GM19023 (cell line): ENCODE measurements around the gene ZNF584.
"Not testable (repeated sequence)": the region's sequence is repeated elsewhere in the genome, so short reads cannot be mapped to it uniquely, and the experiment has no call there.

Experiments used
- ATAC-seq: cut with Tn5 transposase; IDR thresholded peaks from one replicate; pipeline ENCODE4 v1.9.1; 2021; ENCODE audit warnings: mild to moderate bottlenecking, moderate library complexity; ENCODE audit not compliant: unreplicated experiment

Gene ZNF584

DNA sequence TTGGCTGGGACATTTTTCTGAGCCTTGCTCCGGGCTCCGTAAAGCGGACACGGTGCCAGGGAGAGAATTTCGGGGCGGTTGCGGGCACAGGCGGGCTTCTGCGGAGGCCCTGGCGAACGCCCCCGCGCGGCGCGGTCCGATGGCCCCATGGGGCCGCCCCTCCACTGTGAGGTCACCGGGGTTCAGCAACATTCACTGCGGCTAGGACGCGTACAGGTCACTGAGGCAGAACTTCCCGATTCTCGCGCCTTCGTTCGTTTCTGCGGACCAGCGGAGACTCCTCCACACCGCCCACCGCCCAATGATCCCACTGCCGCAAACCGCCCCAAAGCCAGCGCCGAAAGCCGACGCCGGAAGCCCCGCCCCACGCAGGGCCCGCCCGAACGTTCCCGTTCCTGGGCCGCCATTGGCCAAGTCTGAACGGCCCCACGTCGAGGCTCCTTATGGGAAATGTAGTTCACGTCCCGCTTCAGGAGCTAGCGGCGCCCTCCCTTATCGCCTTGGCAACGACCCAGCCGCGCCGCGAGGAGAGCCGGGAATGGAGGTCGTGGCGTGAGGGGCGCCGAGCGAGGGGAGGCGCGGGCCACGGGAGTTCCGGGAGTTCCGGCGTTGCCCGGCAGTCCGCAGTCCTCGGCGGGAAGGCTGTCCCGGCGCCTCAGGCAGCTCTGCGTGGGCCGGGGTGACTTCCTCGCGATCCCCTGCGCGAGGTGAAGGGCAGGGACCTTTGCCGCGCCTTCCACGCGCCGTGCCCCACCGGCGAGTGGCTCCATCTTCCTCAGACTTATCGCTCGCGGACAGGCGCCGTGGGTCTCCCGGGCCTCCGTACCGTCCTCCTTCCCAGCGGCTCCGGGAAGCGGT is at the start of gene ZNF584:
Gene ZNF584 (plus strand): TSS at position 498 of the 858 bp plus-strand sequence. CDS start 499 bp downstream, outside the sequence.
- peak; percentile 90 for ATAC-seq

DNA sequence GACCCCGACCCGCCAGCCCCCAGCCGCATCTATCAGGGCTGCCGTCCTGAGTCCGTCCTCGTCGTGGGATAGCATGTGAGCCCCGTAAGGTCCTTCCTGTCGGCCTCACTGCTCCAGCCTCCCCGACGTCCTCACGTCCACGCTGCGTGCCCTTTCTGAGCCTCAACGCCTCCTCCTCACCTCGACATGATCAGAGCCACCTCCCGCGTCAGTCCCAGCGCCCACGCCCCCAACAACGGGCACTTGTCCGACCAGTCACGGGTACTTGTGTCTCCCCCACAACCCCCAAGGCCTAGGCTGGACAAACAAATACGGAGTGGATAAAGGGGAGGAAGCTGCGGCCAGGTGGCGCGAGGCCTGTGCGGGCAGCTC is 46.6 kb upstream of the ZNF584 start:
- peak; percentile 17 for ATAC-seq

DNA sequence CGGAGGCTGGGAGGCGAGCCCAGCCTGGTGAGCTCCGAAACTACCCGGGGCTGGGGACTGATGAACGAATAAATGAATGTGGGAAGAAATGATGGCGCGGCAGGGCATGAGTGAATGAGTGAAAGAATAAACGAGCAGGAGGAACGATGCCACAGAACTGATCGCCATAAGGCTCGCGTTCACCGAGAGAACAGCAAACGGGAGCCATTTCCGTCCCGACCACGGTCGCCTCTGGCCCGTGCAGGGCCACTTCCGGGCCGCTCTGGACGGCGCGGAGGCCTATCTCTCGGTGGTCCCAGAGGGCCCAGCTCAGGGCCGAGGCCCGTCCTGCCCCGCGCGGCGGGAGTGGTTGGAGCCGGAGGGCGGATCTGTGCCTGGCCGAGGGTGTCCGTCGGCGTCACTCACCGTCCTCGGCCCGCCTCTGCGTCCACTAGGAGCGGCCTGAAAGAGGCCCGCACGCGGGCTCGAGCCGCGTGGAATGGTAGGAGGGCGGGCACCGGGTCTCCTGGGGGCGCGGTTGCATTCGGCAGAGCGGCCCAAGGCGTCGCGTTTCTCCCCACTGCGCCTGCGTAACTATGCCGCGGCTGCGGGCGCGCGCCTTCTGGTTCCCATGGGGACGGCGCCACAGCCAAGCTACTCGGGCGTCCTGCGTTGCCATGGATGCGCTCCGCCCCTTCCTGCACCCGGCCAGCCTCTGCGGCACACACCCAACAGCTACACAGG is 46.0 kb upstream of the ZNF584 start, which contains the start of gene ZNF497:
Gene ZNF497 (minus strand): TSS at position 480 of the 723 bp plus-strand sequence. CDS start 5,116 bp downstream, outside the sequence.
- peak; percentile 83 for ATAC-seq

DNA sequence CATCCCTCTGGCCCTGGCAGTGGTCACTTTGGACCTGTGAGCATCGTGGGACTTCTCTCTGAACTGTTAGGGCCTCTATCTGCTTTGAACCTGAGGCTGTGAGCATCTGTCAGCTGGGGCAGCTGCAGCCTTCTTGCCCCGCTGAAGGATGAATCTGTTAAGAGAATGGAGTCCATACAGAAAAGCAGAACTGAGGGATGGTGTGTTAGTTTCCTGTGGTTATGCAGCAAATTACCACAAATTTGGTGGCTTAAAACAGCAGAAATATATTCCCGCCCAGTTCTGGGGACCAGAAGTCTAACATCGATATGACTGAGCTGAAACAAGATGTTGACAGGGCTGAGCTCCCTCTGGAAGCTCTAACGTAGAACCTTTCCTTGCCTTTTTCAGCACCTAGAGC is 44.3 kb upstream of the ZNF584 start:
- ATAC-seq = no peak

DNA sequence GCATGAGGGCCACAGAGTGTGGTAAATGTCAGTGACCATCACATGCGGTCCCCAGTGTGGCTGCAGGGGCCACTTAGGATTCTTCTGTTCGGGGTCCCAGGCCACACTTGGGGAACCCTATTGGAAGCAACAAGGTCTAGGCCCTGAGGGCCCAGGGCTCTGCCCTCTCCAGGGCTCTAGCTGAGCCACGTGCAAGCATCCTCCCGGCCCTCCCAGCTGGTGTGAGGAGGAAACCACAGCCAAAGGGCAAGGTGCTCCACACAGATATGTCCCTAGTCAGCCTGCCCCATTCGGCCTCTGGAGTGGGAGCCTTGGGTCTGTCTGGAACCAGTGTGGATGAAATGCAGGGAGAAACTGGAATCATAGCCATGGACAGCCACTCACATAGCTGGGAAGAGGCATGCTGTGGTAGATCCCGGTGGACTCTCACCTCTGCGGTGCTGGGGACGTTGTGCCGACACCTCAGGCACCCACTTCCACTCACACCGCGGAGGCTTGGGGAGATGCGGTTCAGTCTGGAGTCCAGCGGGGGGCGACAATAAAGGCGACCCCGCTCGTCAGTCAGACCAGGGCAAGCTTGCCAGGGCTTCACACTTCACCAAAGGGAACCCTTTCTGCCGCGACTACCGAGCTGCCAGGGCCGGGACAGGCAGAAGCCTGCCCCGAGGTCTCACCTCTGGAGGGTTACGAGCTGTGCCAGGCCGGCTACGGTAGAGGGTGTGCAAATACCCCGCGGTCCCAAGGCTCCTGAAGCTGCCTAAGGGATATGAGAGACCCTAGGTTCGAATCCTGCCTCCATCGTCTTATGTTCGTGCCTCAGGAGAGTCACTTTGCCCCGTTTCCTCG is 41.6 kb upstream of the ZNF584 start:
- no peak for ATAC-seq

DNA sequence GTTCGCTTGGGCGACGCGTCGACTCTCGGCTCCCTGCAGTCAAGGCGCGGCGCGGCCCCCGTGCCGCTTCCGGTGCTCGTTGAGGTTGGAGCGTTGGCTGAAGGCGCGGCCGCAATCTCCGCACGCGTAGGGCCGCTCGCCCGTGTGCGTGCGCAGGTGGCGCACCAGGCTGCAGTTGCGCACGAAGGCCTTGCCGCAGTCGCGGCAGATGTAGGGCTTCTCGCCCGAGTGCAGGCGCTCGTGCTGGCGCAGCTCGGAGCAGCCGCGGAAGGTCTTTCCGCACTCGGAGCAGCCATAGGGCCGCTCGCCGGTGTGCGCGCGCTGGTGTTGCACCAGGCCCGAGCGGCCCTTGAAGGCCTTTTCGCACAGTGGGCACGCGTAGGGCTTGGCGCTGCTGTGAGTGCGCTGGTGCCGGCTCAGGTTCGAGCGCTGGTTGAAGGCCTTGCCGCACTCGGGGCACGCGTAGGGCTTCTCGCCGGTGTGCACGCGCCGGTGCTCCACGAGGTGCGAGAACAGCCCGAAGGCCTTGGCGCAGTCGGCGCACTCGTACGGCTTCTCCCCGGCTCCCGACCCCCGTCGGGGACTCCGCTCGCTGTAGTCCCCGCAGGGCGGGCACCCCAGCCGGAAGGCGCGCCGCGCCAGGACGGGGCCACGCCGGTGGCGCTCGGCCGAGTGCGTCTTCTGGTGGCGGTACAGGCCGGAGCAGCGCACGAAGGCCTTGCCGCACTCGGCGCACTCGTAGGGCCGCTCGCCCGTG is 40.6 kb upstream of the ZNF584 start:
- ATAC-seq = no peak

DNA sequence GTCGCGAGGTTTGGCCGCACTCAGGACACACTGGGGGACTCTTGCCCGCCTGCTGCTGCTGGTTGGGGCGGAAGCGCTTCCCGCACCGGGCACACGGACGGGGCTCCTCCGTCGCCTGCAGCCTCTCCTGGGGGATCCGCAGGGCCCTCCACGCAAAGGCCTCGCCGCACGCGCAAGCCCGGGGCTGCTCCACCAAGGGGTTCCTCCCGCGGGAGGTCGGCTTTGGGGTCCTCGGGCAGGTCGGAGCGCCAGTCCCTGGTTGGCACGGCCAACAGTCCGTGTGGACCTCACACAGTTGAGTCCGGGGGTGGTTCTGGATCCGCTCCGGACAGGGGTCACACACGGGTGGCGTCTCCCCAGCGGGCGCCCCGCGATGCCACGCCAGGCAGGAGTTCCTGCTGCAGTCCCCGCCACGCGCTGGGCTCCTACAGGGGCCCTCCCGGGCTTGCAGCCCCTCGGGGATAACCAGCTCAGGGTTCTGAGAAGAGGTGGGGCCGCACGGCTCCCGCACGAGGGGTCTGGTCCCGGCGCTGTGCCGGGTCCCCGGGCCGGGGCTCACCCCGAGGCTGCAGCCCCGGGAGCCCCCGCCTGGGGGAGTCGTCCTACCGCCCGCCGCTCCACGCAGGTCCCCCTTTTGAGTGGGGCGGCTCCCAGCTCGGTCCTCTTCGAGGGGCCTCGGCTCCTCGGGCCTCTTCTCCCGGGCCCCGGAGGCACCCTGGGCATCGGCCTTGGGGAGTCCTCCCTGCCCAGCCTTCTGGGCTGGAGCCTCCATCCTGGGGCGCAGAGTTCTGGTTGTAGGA is 39.7 kb upstream of the ZNF584 start:
- no peak for ATAC-seq

DNA sequence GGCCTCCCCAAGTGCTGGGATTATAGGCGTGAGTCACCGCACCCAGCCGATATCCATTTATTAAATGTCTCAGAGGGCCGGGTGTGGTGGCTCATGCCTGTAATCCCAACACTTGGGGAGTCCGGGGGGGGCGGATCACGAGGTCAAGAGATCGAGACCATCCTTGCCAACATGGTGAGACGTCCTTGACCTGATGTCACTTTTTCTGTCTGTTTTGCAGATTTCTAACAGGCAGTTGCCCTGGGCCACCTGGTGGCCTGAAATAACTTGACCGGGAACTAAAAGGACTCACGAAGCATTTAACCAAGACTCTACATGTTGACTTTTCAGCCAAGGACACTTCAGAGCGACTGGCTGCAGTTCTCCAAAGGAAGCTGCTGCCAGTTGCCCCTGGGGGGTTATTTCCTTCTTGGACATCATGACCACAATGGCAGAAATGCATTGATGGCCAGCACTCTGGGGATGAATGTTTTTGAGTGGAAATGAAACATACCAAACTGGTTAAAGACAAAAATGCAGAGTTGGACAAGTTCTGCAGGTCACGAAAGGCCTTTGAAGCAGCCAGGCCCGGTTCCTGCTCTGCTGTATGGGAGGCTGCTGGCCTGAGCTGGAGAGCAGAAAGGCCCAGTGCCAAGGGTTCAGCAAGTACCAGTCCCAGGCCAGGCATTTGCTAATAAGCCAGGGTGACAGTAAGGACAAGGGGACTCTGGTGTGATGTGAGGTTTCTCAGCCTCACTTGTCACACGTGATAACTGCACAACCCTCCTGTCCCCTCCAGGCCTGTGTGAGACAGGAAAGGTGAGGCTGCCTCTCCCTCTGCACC is 35.9 kb upstream of the ZNF584 start:
- no peak for ATAC-seq

DNA sequence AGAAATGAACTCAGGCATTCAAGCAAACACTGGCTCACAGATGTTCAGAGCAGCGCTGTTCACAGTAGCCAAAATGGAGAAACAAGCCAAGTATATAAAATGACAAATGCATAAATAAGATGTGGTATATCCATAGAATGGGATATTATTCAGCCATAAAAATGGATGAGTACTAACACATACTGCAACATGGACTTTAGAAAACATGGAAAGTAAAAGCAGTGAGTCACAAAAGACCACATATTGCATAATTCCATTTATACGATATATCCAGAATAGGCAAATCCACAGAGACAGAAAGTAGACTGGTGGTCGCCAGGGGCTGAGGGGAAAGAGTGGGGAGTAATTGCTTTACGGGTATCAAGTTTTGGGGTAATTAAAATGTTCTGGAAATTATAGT is 34.2 kb upstream of the ZNF584 start:
- no peak for ATAC-seq

DNA sequence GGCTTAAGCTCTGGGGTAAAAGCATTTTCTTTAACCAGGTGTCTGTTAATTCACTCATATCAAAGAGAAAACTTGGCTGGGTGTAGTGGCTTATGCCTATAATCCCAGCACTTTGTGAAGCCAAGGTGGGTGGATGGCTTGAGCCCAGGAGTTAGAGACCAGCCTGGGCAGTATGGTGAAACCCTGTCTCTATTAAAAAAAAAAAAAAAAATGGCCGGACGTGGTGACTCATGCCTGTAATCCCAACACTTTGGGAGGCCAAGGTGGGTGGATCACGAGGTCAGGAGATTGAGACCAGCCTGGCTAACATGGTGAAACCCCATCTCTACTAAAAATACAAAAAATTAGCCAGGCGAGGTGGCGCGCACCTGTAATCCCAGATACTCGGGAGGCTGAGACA is 31.7 kb upstream of the ZNF584 start:
- not testable (repeated sequence) for ATAC-seq

DNA sequence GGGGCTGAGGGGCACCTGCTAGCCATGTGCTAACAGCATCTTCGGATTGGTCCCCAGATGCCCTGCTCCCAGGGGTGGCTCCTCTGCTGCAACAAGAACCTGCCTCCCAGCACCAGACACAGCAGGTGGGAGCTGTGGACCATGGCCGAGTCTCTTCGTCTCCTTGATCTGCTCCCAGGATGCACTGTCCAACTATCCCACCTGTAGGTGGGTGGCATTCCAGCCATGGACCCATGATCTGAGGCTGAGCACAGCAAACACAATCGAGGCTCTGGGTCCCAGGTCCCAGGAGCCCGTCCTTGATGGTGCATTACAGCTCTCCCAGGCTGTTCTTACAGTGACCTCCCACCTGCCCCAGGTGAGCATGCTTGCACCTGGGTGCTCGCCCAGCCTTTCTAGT is 29.2 kb upstream of the ZNF584 start:
- ATAC-seq = no peak

DNA sequence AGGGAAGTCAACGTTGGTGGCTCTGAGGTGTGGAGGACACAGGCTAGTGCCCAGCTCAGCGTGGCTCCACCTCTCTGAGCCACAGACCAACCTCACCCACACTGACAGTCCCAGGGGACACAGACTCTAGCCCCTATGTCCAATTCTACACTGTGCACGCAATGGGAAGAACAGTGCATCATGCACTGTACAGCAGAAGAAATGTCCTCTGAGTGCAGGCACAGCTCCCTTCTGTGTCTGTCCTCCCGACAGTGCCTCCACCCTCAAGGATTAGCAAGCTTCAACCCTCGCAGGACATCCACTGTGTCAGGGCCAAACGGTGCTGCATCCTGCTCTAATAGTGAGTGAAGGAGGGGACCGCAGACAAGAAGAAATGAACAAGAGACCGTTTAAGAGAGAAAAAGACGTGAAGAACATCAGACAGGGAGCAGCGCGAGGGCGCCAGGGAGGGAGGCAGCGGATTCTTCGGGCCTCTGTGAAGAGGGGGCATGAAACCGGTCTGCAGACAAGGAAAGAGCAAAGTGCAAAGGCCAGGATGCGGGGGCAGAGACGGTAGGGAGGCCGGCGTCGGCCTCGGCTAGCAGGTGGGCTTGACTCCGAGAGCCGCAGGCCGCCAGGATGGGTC is 28.3 kb upstream of the ZNF584 start:
- ATAC-seq = peak; percentile 1

DNA sequence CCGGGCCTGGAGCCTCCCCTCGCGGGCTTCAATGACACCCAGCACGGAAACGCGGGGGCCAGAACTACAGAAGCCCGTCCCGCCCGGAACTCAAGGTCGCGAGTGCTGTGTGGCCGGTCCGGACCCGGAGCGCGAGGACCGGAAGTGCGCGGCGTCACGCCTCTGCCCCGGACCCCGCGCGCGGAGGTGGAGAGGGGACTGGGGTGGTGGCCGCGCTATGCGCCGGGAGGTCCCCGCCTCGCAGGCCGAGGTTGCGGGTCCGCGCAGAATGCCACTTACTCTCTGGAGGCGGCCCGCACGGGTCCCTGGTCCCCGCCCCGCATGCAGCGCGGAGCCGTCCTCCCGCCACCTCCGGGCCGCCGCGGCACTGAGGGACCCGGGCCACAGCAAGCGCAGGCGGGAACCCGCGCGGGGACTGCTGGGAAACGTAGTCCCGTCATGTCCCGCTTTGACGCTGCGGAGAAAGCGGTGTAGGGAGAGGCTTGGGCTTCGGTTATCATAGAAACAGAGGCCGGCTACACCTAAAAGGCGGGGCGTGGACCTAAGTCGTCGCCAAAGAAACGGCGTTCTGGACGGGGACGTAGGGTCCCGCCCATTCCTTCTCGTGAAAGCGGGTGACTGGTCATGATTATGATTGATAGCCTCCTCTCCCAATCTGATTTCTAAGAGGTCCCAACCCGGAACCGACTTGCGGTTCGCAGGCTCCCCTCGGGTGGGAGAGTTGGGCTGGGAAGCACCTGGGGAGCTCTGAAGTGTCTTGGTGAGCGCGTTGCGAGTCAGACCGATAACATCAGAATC is 27.6 kb upstream of the ZNF584 start, which contains the start of gene ZNF837:
Gene ZNF837 (minus strand): TSS at position 369 of the 798 bp plus-strand sequence. CDS start 11,698 bp downstream, outside the sequence.
- peak; percentile 81 for ATAC-seq

DNA sequence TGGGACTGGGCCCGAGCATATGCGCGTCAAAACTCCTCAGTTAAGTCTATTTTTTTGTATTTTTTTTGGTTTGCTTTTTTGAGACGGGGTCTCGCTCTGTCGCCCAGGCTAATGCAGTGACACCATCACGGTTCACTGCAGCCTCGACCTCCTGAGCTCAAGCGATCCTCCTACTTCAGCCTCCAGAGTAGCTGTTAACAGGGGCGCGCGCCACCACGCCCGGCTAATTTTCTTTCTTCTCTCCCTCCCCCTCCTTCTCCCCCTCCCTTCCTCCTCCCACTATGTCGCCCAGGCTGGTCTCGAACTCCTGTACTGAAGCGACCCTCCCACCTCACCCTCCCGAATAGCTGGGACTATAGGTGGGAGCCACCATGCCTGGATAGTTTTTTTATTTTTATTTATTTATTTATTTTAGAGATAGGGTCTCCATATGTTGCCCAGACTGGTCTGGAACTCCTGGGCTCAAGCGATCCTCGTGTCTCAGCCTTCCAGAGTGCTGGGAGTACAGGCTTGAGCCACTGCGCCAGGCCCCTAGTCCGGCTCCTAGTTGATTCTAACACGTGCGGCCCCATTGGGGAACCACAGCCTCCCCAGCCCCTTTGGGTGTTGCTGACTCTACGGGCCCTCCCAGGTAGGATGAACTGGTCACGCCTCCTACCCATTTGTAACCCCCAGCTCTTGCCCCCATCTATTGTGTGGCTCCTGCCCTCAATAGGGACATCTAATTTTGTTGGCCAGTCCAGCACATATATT is 26.8 kb upstream of the ZNF584 start:
- no peak for ATAC-seq

DNA sequence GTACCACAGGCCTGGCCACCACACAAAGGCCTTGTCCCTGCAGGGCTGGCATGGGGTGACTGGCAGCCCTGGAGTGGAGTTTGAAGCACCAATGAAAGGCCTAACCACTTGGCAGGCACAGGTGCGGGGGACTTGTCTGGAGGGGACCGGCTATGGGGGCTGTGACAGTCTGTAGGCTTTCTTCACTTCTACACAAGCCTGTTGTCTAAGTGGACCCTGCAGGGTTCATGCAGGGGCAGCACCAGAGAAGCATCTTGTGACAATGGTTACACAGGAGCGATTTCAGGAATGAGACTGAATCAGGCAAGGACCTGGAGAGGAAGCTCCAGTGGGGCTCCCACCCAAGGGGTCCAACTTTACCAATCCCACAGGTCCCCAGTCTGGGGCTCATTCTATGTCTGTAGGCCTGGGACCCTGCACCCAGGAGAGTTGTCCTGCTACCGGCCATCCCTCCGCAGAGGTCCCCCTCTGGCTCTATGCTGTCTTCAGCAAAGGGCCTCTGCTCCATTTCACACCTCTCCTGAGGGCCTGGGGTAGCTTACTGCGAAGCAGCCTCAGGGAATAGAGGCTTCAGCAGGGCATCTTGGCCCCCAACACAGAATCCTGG is 25.3 kb upstream of the ZNF584 start:
- ATAC-seq = no peak

DNA sequence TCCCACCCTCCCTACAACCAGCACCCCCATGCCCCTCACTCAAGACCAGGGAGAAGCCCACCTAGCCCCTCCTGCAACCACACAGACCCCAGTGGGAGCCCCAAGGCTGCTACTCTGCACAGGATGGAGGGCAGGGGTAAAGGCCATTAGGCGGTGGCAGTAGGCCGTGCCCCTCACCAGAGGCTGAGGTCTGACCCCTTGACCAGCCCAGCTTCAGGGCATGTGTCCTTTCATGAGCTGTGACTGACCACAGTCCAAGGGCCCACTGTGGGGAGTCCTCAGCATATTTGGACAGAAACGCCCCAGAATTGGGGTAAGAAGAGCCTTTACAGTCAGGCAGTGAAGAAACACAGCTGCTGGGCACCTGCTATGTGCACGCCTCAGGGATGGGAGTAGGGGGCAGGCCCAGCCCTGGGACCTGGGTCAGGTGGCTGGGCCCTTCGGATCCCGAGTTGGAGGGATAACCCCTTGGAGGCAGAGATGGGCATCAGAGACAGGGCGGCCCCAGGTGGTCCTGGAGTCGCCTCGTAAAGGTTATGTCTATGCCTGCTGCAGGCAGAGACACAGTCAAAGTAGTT is 23.0 kb upstream of the ZNF584 start:
- no peak for ATAC-seq
